ENCODE data around the gene GOLPH3L. TPM values are rescaled to one million over a fixed set of nuclear protein-coding genes. Genes with fewer than 3 reads are reported as not detected.

Gene GOLPH3L
- total RNA-seq, 4 donors from 2014 or later: 9.8 to 18.6 (median 15.7) TPM

DNA sequence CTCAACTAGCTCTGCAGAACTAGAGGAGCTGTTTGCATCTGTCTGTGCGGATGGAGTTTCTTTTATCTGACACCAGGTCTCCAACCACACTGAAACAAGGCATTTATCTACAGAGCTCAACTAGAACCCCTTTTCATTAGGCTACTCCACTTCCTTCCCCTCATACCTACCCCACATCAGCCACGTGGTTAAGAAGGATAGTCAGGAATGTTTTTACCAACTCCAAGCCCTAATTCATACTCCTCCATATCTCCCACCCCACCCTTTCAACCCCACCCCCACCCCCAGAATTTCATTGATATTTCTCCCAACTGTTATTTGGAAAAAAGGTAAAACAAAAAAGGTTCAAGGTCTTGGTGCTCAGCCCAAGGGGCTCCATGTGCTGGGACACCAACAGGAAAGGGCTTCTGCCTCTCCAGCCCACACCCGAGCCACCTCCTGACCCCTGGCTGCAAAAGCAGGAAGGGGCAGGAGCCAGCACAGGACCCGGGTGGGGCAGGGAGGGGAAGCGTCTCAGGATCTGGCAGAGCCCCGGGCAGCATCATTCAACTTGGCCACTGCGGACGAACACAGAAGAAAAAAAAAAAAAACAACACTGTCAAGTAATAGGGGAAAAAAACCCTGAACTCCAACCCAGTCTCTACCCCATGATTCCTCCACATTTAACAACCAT, 74.5 kb downstream of the GOLPH3L start:
- intact Hi-C loops (cut with DNase I; ENCODE audit: low total_unique reads): no loop called here
- TF ChIP-seq, protein P1, sequence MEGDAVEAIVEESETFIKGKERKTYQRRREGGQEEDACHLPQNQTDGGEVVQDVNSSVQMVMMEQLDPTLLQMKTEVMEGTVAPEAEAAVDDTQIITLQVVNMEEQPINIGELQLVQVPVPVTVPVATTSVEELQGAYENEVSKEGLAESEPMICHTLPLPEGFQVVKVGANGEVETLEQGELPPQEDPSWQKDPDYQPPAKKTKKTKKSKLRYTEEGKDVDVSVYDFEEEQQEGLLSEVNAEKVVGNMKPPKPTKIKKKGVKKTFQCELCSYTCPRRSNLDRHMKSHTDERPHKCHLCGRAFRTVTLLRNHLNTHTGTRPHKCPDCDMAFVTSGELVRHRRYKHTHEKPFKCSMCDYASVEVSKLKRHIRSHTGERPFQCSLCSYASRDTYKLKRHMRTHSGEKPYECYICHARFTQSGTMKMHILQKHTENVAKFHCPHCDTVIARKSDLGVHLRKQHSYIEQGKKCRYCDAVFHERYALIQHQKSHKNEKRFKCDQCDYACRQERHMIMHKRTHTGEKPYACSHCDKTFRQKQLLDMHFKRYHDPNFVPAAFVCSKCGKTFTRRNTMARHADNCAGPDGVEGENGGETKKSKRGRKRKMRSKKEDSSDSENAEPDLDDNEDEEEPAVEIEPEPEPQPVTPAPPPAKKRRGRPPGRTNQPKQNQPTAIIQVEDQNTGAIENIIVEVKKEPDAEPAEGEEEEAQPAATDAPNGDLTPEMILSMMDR (IDR thresholded peaks at IDR 0.05 in 4 of 5, conservative IDR thresholded peaks at IDR 0.05 in 1 of 5): peak in 1 of 5 experiments; percentile 20
- no peak for TF ChIP-seq POLR2A (IDR thresholded peaks at IDR 0.05)
- Histone ChIP-seq H3K27me3 (no peaks in the 10 kb centered on the region), H3K4me3 (no peak overlapping the region), H3K36me3 (peaks cover 0 to 70% of the 10 kb centered on the region in 2 donors), H3K27ac (peak overlapping the region; percentile 70 to 79 (median 75)), H3K4me1 (peaks cover 42 to 45% of the 10 kb centered on the region in 2 donors), H3K9me3 (no peaks in the 10 kb centered on the region)
- in situ Hi-C loops (cut with MboI; ENCODE audit: low sequenced_read_pairs in 4 of 4): loop anchor here in 3 of 4 donors (5.0 to 10.0 kb wide), 2 partner anchors 58 to 65 kb away; no protein-coding TSS in a partner anchor
- ATAC-seq (peak in 1 of 2 donors; percentile 28), DNase-seq (peak in 1 of 2 donors; percentile 44)

DNA sequence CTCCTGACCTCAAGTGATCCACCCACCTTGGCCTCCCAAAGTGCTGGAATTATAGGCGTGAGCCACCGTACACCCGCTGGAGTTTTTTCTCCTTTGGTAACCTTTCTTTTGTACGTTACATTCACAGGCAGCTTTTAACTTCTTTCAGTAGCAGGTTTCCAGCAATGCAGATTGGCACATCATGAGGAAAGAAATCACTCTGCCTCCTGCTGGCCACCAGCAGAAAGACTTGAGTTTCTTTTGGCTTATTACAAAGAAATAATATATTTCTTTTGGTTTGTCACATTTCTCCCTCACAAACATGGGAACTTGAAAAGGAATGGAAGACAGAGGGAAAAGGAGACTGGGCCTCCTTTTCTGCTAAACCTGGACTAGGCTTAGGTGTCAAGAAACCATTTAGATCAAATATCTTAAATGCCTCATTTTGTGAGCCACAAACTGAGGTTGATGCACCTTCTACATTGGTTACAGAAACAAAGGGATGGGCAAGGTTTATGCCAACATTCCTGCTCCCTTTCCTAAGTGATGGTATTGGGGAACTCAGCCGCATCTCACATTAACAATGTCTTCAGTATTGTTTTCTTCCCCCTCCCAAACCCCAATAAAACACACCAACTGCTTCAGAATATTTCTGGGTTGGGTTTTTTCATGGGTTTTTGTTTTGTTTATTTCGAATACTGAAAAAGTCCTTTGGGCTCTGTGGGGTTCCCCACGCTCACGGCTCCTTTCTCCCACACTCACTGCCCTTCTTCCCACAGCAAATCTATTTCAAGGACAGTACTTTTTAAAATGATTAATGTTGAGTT, 75.3 kb downstream of the GOLPH3L start:
- Histone ChIP-seq H3K9me3 (no peaks in the 10 kb centered on the region), H3K27me3 (no peaks in the 10 kb centered on the region), H3K4me3 (no peak overlapping the region), H3K4me1 (peaks cover 40% of the 10 kb centered on the region in 2 donors), H3K36me3 (peaks cover 0 to 62% of the 10 kb centered on the region in 2 donors), H3K27ac (peak overlapping the region; percentile 70 to 79 (median 75))
- DNase-seq: peak; percentile 29 to 56
- in situ Hi-C loops (cut with MboI; ENCODE audit: low sequenced_read_pairs in 4 of 4) (loop anchor here in 3 of 4 donors (5.0 to 10.0 kb wide), 2 partner anchors 57 to 64 kb away; no protein-coding TSS in a partner anchor), intact Hi-C loops (cut with DNase I; ENCODE audit: low total_unique reads) (loop anchor here (1.0 kb wide), 1 partner anchor 60 kb away; no protein-coding TSS in a partner anchor)
- ATAC-seq: peak; percentile 52 to 70
- TF ChIP-seq POLR2A (IDR thresholded peaks at IDR 0.05): no peak
- TF ChIP-seq, protein P1 (IDR thresholded peaks at IDR 0.05 in 4 of 5, conservative IDR thresholded peaks at IDR 0.05 in 1 of 5): peak; percentile 66 to 78 (median 73)

DNA sequence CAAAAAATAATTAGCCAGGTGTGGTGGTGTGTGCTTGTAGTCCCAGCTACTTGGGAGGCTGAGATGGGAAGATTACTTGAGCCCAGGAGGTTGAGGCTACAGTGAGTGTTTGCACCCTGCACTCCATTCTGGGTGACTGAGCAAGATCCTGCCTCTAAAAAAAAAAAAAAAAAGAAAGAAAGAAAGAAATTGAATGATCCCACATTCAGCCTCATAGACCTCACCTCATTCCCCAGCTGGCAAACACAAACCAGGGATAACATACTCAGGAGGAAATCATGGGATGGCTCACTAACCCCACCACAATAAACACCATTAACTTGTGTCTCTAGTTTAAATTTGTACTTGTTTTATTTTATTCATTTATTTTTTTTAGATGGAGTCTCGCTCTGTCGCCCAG, 76.0 kb downstream of the GOLPH3L start:
- Histone ChIP-seq H3K4me1 (peaks cover 40% of the 10 kb centered on the region in 2 donors), H3K27ac (peak overlapping the region; percentile 70 to 79 (median 75)), H3K9me3 (no peaks in the 10 kb centered on the region), H3K4me3 (no peak overlapping the region), H3K36me3 (peaks cover 0 to 54% of the 10 kb centered on the region in 2 donors), H3K27me3 (no peaks in the 10 kb centered on the region)
- in situ Hi-C loops (cut with MboI; ENCODE audit: low sequenced_read_pairs in 4 of 4) (loop anchor here in 3 of 4 donors (5.0 to 10.0 kb wide), 2 partner anchors 56 to 64 kb away; no protein-coding TSS in a partner anchor), intact Hi-C loops (cut with DNase I; ENCODE audit: low total_unique reads) (loop anchor here (1.0 kb wide), 1 partner anchor 60 kb away; no protein-coding TSS in a partner anchor)
- ATAC-seq (no peak), DNase-seq (no peak)
- TF ChIP-seq, protein P1 (IDR thresholded peaks at IDR 0.05 in 4 of 5, conservative IDR thresholded peaks at IDR 0.05 in 1 of 5): no peak
- no peak for TF ChIP-seq POLR2A (IDR thresholded peaks at IDR 0.05)

DNA sequence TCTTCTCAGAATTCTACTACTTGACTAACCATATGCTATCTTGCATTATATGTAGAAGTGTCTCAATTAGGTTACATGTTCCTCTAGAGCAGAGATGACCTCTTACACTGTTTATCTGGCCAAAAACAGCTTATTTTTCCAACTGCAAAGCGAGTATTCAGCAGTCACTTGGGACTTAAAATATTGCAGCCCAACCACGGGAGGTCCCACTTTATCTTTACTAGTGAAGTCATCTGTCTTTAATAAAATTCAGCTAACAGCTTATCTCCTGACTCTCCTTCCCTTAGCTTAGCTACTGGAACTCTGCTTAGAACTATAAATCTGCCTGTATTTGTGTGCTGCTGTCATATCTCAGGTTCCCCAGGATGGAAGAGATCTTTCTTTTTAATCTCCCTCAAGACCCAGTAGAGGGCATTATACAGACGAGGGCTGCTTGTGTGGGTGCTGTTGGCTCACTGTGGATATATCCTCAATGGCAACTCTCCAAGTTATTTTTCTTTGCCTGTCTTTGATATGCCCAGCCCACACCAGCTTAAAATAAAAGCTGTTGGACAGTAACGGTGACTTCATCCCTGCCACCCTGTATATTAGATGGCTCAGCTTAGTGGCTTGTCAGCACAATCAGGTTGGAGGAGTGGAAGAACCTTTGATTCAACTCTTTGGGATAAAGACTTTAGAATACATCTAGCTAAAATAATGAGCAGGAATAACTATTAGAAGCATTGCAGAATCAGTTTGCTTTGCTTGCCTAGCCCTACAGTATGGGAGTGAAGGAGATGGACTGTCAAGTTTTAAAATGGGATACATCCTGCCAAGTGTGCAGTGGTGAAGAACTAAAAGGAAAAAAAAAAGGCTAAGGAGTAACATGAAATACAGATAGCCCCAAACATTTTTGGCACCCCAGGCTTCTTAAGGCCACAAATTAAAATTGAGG, 77.1 kb downstream of the GOLPH3L start:
- ATAC-seq (peak; percentile 56 to 64), DNase-seq (peak; percentile 11 to 41)
- Histone ChIP-seq H3K9me3 (no peaks in the 10 kb centered on the region), H3K4me3 (no peak overlapping the region), H3K4me1 (peaks cover 40% of the 10 kb centered on the region in 2 donors), H3K27ac (peak overlapping the region; percentile 70 to 79 (median 75)), H3K36me3 (peaks cover 0 to 44% of the 10 kb centered on the region in 2 donors), H3K27me3 (no peaks in the 10 kb centered on the region)
- peak in 1 of 2 donors; percentile 32 for TF ChIP-seq POLR2A (IDR thresholded peaks at IDR 0.05)
- TF ChIP-seq, protein P1 (IDR thresholded peaks at IDR 0.05 in 4 of 5, conservative IDR thresholded peaks at IDR 0.05 in 1 of 5): peak in 1 of 5 experiments; percentile 31
- in situ Hi-C loops (cut with MboI; ENCODE audit: low sequenced_read_pairs in 4 of 4) (loop anchor here in 3 of 4 donors (5.0 to 10.0 kb wide), 3 partner anchors 55 to 155 kb away; no protein-coding TSS in a partner anchor), intact Hi-C loops (cut with DNase I; ENCODE audit: low total_unique reads) (loop anchor here (10.0 kb wide), 1 partner anchor 255 kb away; the partner anchor contains the start of gene RPRD2)
